DOHH2 (cell line): ENCODE data around the gene SCRN1.

Experiments
- CTCF ChIP-seq: fragments of 200-600 bp; sonication (generic); IDR thresholded peaks from one replicate; pipeline ENCODE4 v1.5.1; 2014; ENCODE audit warnings: antibody characterized with exemption, mild to moderate bottlenecking, low read depth, low read length; ENCODE audit not compliant: poor library complexity, severe bottlenecking
- EZH2phosphoT487 ChIP-seq: fragments of 200-600 bp; sonication (generic); IDR thresholded peaks from 2 replicates; pipeline ENCODE4 v1.6.1; 2017; ENCODE audit warnings: borderline replicate concordance, mild to moderate bottlenecking, antibody characterized with exemption, low read length, moderate library complexity, mixed read lengths

GRCh38 chr7:29940199-29940598 is 49.4 kb downstream of the SCRN1 start:
- no peak for TF ChIP-seq CTCF
- TF ChIP-seq EZH2phosphoT487, result no peak
